HG03520 (cell line): Measurements from ENCODE around the gene BRD9.

Experiments used
- ATAC-seq: cut with Tn5 transposase; IDR thresholded peaks from one replicate; pipeline ENCODE4 v1.9.1; 2021; ENCODE audit warnings: mild to moderate bottlenecking, moderate library complexity; ENCODE audit not compliant: unreplicated experiment

BRD9 gene

DNA sequence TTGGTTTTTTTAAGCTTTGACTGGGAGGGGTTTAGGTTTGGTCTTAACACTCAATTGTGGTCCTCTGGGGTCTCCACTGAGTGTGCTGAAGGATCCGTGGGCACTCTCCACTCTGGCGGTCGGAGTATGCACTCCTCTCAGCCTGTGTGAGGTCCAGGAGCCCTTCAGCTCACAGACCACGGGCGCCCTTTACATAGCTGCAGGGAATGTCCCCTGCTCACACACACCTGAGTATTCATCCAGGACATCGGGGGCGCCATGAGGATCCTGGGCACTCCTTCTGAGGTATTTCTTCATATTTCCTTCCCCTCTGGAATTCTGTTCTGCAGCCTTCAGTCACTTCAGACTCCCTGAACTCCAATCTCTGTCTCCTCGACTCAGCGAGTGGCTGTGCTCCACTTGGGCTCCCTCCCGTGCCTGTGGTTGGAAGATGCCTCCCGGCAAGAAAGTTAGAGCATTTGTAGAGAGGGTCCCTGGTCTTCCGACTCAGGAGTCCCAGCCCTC, 12.6 kb upstream of the BRD9 start:
- ATAC-seq = no peak

DNA sequence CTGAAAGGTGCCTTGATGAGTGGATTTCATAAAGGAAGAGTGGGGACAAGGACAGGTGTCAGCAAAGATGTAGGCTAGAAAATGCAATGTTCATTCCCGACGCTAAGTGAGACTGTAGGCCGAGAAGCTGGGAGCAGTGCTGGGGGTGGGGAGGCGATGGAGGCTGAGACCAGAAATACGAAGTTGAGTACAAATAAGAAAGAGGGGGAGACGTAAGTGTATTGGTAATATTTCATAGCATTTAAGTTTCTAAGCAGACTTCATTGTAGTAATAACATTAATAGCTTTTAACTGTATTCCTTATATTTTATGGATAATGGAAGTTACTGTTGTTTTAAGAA, 11.1 kb upstream of the BRD9 start:
- ATAC-seq = no peak

DNA sequence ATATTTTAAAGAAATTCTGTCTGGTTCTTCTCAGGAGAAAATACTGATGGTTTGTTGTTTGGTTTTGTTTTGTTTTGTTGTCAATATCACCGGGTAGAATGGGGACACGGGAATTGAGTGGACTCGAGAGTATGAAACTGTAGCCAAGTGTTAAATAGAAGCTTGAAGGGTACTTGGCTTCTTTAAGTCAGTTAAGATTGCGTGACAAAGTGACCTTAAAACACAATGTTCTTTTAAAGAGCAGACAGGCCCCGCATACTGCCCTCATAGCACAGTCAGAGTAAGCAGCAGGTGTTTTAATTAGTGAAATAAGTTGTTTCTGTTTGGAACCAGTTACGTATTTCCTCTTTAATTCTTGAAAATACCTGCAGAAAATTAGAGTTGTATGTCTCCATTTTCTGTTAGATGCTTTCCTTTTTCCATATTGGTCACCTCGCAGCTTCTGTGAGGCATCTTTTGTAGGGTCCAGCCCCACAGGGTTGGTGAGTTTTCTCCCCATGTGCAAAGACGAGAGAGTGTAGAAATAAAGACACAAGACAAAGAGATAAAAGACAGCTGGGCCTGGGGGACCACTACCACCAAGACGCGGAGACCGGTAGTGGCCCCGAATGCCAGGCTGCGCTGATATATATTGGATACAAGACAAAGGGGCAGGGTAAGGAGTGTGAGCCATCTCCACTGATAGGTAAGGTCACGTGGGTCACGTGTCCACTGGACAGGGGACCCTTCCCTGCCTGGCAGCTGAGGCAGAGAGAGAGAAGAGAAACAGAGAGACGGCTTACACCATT, 9.7 kb upstream of the BRD9 start:
- ATAC-seq = no peak

DNA sequence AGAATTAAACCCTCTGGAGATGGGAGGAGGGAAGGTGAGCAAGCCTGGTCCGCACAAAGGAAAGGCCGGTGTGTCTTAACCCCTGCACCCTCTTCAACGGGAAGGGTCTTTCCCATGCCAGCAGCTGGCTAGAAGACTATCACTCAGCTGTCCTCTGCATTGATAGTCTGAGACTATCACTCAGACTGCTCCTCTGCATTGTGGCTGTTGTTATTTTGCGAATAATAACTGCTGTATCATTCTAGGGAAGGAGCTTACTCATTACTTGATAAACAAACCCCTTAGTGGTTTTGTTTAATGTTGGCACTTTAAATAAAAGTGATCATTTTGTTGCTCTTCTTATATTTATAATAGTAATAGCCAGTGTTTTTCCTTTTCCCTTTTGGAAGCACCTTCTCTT, 8.2 kb upstream of the BRD9 start:
- no peak for ATAC-seq

DNA sequence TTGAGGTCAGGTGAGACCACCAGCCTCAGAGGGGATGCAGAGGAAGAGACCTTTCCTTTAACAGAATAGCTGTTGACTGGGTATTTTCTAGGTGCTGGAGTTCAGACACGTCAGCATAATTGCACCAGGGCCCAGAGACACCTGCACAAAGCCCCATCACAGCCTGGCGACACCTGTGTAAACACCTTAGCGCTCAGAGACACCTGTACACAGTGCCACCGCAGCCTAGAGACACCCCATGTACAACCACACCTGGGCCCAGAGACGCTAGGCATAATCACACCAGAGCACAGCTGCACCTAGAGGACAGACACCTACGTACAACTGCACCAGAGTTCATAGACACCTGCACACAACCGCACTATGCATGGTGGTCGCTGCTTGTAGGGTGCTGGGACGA, 1.1 kb upstream of the BRD9 start:
- no peak for ATAC-seq

DNA sequence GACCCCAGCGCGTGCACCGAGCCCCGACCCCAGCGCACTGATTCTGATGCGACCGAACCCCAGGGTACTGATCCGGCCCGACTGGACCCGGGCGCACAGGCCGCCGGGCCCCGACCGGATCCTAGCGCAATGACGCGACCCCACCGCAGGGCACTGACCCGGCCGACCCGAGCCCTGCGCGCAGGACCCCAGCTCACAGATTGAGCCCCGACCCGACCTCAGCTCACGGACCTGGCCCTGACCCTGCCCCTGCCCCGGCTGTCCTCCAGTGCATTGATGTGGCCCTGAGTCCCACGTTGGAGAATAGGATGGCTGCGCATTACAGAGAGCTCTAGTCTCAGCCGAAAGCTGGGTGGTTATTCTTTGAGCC, 521 bp upstream of the BRD9 start:
- ATAC-seq = peak; percentile 7

DNA sequence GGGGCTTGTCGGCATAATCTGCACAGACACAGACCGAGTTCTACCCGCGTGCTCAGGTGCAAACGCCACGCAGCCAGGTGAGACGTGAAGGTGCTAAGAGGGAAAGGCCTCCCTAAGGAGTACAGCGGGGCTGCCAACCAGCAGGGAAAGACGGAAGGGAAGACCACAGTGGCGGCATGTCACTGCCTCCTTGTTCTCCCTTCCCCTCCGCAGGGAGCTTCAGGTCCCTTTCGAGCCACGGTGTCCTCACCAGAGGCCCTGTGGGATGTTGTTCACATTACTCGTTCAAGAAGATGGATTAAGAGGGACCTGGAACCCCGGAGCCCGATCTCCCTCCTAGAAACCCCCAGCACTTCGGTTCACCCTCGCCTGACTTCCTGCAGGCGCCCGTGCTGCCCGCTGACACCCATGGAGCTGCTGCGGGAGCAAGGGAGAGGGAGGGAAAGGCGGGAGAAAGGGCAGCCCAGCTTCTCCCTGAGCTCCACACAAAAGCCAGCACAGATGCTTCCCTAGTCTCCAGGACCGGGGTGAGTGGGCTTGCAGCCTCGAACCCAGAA, 686 bp downstream of the BRD9 start:
- no peak for ATAC-seq

DNA sequence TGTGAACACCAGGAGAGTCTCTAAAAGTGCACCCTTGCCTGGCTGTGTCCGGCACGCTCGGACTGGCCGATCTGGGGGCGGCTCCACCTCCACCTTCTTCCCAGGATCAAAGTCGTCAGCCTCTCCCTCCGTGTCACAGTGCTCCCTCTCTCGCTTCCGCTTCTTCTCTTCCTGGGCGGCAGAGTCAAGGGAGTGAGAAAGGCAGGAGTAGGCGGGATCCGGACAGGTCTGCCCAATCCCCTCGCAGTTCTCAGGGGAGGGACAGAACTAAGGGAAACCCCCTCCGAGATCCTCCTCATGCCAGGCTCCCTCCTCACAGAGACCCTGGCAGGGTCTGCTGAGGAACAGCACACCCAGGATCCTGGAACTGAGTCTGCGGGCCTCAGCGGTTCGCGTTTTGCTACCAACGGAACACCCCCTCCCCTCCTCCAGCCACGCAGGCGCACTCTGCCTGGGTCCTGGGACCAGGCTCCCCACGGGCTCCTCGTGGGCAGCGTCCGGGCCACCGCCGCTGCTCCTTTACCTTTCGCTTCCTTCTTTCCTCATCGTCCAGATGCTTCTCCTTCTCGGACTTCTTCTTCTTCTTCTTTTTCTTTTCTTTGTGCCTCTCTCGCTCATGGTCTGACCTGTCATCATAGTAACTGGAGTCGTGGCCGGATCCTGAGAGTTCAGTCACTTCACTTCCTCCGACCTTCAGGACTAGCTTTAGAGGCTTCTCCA, 1.3 kb downstream of the BRD9 start:
- no peak for ATAC-seq

DNA sequence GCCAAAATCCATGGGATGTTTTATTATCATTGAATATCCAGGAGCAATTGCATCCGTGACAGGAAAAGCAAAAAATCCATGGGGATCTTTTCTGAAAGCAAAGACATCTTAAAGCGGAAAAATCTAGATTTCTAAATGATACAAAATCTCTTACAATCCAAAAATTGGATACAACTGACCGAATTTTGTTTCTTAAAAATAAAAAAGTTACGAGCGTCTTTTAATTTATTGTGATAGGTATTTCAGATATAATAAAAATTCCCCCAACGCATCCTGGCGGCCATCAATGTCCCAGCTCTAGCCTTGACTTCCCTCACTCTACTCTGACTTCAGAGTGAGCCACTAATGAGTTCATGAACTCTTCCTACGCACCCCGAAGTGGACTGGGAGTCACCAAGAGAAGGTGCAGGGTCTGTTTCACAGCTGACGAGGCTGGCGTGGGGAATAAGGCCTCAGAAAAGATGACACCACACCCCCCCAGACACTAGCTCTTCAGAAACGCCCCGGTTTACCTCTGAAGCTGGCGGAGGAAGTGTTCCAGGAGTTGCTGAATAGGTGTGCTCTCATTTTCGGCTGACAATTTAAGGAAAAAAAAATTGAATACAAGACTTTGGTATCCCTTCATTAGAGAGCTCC, 3.4 kb downstream of the BRD9 start:
- no peak for ATAC-seq

DNA sequence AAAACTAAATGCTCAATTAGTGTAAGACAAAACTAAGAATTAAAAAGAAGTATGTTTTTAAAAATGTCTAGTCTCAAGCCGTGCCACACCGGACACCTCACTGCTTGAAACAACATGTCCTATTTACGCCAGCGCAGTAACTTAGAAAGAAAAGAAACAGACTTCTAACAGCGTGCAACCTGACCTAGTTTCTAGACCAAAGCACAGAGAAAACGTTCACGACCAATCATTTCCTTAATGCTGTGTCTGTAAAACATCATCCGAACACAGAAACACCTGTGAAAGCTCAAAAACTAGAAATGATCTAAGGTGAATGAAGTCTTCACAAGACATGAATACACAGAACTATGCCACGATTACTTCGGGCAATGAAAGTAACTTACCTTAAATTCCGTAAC, 4.0 kb downstream of the BRD9 start:
- no peak for ATAC-seq

DNA sequence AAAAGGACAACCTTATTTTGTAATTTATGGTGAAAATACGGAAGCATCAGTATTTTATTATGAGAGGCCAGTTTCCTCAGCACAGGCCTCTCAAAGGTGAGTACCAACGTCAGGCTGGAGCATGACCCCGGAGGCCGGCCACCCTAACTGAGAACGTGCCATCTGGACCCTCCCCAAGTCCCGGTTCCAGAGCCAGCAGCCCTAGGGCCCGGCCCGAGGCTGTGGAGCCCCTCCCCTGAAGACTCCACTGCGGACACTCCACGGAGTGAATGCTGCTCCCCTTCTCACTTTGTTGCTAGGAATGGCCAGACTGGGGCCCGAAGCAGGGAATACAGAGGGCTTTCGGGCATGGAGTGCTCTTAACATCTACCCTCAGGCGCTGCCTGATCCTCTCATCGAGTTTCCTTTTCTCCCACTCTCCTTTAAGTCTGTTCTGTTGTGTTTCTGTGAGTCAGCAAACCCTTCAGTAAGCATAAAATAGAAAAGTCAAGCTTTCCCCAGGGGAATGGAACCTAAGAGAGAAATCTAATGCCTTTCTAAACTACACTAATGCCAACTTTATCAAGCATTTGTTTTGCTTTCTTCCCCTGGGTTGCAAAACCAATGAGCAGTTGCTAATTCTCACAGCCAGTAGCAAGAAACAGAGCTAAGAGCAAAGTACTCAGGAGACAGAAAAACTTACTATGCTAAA, 4.5 kb downstream of the BRD9 start:
- ATAC-seq = no peak

DNA sequence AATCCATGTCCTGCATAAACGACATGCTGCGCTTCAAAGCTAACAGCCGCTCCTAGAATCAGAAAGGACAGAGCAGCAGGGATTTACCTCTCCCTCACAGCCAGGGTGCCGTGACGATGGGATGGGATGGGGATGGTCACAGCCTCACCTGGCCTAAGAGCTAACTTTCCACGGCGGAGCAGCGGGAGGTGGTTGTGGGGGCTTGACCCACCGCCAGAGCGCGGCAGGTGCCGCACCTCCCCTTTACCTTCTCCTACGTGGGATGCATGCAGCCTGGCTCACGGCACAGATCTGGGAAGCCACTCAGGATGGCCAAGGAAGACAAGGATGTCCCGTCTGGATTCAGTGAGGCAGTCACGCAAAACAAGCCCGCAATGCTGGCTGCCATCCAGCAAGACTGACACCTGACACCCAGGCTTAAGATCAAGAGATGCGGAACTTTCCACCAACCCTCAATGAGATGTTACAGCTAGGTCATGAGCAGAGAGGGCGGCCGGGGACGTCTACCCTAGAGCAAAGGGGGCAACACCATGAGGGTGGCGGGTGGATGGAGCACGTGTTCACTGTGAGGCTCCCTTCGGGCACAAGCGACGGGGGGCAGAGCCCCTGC, 5.8 kb downstream of the BRD9 start:
- no peak for ATAC-seq

DNA sequence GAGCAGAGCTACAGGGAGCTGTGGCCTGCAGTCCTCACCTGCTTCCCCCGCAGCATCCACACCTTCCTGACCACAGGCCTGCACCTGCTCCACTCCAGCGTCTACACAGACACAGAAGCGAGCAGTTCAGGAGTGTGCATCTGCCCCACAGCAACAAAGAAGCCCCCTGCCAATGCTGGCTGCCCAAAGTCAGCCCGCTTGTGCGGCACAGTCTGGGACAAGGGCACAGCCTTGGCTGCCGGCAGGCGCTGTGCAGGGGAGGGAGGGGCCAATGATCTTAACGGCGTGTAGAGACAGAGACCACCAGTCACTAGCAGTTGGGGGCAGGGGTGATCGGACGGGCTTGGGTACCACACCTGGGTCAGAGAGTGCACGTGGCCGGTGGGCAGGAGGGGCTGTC, 6.6 kb downstream of the BRD9 start:
- no peak for ATAC-seq

DNA sequence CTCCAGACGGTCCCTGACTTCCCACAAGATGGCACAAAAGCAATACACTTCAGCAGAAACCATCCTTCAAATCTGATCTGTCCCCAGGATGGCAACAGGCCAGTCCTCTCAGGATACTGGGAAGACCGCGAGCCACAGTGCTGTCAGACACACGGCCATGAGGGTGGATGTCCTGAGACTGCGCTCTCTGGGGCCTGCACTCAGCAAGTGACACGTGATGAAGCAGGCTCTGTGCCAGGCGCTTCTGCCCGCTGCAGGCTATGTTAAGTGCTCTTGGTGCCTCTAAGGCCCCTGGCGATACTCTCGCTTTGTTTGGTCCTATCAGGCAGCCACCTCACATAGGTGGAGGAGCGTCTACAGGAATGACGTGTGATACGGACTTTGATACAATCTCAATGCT, 7.1 kb downstream of the BRD9 start:
- ATAC-seq = no peak

DNA sequence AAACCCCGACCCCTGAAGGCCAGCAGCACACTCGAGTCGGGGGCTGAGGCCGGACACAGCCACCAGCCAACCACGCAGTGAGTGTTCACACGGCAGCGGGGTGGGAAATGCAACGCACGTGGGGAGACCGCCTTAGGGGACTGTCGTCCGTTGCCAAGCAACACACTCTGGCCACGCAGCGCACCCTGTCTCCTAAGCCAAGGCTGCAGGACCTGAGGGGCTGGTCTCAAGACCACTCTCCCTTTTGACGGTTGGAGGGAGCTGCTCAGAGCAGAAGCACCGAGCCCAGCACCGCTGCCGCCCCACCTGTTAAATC, 7.5 kb downstream of the BRD9 start:
- ATAC-seq = no peak

DNA sequence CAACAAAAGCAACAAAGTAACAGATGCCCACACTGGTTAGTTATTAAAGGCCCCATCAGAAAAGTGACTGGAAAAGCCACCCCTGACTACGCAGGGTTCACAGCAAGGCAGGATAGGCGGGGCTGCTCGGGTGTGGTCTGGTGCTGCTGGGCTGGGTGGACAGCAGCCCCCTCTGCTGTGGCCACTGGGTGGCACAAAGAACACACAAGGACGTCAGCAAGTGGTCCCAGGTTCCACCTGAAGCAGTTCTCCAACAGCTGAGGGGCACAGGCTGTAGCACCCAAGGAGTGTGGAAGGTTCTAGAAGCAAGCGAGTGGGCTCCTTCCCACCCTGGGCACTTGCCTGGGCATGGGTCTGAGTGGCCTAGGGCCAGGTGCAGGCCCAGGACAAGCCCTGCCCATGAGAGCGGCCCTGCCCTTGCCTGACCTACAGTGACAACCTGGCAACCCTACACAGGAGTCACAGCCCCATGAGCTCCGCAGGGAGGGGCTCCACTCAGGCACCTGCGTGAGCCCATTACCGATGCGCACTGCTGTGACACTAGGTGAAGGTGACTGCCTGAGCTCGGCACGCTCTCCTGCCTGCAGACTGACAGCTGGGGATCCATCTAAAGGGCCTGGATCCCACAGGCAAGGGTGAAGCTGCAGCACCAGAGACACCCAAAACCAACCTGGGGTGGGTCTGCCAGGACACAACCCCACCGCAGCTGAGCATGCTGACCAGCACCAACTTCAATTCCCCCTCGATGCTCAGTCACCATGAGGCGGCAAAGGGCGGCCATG, 8.1 kb downstream of the BRD9 start:
- no peak for ATAC-seq

DNA sequence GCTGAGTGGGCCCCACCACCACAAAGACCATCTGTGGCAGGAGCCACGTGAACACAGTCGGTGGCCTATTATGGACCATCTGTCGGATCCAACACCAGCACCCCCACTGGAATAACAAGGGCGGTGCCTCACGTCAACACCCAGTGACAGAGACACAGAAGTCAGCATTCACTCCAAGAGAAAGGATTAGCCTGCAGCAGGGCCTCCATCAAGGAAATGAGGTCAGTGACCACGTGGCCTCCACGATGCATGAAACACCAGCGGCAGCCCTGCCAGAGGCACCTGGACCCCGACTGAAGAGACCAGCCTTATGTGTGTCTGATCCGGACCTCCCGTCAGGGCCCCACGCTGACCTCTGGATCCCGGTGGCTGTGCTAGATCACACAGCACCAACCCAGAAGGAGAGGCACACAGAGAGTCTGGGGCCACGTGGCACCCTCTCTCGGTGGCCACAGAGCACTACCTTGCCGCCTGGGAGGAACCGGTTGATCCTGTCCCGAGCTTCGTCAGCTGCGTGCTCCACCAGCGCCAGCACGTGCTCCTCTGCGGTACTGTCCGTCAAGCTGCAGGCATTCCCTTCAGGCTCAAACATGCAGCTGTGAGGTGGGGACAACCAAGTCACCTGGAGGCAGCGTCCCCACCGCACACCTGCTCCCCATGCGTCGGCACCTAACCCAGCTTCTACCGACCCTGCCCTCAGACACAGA, 9.0 kb downstream of the BRD9 start:
- no peak for ATAC-seq

DNA sequence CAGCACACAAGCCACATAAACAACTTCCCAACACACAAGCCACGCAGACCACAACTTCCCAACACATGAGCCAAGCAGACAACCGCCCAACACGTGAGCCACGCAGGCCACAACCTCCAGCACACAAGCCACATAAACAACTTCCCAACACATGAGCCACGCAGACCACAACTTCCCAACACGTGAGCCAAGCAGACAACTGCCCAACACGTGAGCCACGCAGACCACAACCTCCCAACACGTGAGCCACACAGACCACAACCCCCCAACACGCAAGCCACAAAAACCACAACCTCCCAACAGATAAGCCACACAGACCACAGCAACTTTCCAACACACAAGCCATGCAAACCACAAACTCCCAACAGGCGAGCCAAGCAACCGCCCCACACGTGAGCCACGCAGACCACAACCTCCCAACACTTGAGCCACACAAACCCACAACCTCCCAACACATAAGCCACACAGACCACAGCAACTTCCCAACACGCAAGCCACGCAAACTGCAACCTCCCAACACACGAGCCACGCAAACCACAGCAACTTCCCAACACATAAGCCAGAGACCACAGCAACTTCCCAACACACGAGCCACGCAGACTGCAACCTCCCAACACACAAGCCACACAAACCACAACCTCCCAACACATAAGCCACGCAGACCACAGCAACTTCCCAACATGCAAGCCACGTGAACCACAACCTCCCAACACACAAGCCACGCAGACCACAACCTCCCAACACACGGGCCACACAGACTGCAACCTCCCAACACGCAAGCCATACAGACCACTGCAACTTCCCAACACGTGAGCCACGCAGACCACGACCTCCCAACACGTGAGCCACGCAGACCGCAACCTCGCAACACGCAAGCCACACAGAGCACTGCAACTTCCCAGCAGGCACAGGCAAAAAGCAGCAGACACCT, 10.1 kb downstream of the BRD9 start:
- ATAC-seq = no peak

DNA sequence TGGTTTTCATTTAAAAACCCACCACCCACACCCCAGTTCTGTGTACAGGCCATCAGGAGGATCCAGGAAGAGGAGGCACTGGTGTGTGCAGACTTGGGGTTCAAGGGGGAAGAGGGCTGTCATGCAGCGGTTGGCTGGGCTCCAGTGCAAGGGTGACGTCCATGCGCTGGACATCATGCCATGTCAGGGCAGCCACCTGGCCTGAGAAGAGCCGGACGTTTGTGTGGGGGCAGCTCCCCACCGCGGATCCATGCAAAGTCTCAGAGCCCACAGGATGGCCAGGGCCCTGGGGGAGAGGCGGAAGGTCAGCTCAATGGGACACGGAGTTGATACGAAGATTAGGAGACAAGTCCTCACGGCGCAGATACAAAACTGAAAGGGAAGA, 11.1 kb downstream of the BRD9 start:
- ATAC-seq = no peak
